Mucosa of gallbladder (tissue), 1 donor: Measurements from ENCODE around the gene TMPRSS4. TPM values are rescaled to one million over a fixed set of nuclear protein-coding genes. Genes with fewer than 3 reads are reported as not detected.

ENCODE experiments used
- DNase-seq: peaks from one replicate; pipeline ENCODE4 v3.0.0-alpha.2; 2020; ENCODE audit warnings: low spot score
- total RNA-seq: library from RNA; stranded (reverse); gene quantifications from one replicate; pipeline ENCODE4 v1.2.1, GENCODE V29; 2021
- donor health status: DM: no; HTN: no; CAD: no.

TMPRSS4 gene, protein sequence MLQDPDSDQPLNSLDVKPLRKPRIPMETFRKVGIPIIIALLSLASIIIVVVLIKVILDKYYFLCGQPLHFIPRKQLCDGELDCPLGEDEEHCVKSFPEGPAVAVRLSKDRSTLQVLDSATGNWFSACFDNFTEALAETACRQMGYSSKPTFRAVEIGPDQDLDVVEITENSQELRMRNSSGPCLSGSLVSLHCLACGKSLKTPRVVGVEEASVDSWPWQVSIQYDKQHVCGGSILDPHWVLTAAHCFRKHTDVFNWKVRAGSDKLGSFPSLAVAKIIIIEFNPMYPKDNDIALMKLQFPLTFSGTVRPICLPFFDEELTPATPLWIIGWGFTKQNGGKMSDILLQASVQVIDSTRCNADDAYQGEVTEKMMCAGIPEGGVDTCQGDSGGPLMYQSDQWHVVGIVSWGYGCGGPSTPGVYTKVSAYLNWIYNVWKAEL
- total RNA-seq = 180 TPM

DNA sequence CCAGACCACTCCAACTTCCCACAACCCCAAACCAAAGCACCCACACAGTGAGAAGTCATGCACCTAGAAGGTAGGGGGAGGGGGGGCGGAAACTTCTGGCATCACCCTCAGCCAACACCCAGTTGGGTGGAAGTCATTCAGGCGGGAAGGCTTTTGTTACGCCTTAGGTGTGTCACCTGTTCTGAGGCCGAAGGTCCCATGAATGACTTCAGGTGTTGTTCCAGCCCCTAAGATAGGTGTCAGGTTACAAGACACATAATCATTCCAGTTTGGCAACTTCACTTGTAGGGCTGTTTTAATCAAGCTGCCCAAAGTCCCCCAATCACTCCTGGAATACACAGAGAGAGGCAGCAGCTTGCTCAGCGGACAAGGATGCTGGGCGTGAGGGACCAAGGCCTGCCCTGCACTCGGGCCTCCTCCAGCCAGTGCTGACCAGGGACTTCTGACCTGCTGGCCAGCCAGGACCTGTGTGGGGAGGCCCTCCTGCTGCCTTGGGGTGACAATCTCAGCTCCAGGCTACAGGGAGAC is at the start of gene TMPRSS4:
TSS of gene TMPRSS4 (plus strand) at position 325 of the 528 bp plus-strand sequence. CDS start 225 bp downstream, outside the sequence.
- DNase-seq = peak; percentile 87

DNA sequence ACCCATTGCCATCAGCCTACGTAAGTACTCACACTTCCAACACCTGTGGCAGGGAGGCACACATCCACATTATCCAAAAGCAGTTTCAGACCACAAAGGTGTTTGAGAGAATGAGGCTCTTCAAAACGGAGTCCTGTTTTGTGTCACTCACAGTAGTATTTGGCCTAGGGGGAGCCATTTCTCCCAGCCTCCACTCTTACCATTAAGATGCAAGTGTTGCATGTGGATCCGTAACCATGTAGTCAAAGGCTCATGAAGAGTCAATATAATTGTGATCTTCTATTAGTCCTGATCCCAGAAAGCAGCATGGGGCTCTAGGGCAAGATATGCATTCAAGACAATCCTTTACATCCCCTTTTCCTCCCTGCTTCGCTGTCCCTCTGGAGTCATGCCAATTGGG is 49.2 kb upstream of the TMPRSS4 start:
- no peak for DNase-seq

DNA sequence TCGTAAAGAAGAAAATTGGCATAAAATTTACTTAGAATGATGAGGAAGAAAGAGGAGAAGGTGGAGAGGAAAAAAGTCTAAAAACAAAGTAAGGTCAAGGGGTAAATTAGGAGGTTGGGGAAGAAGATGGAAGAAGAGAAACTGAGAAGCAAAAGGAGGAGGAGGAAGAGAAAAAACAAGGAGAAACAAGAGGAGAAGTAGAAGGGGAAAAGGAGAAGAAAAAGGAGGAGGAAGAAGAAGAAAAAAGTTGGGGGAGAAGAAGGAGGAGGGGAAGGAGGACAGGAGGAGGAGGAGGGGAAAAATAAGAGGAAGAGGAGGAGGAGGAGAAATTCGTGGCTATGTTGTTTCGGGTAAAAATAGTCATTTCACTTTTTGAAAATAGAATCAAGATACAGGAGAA is 48.3 kb upstream of the TMPRSS4 start:
- DNase-seq = no peak

DNA sequence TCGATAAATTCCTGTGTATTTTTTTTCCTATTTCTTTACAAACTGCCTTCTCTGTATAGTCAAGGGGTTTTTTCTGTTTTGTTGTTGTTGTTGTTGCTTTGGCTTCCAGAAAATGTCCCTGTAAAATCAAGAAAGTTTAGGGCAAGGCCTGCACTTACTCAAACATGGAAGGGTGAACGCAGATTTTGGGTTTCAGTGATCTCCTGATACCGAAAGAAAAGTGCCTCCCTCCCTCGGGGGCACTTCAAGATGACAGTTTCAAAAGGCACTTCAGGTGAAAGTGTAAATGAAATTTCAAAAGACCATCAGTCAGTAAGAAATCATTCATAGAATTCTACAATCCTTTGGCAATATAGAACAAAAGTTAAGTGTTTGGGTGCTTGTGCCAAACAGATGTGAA is 43.4 kb upstream of the TMPRSS4 start:
- DNase-seq = no peak

DNA sequence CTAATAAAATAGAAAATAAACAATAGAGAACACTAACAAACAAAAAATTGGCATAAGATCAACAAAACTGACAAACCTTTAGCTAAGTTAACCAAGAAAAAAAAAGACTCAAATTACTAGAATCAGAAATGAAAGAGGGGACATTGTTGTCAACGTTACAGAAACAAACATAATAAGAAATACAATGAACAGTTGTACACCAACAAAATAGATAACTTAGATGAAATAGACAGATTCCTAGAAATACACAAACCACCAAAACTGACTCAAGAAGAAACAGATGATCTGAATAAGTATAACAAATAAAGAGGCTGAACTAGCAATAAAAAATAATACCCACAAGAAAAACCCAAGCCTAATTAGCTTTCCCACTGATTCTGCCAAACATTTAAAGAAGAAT is 34.7 kb upstream of the TMPRSS4 start:
- DNase-seq = no peak

DNA sequence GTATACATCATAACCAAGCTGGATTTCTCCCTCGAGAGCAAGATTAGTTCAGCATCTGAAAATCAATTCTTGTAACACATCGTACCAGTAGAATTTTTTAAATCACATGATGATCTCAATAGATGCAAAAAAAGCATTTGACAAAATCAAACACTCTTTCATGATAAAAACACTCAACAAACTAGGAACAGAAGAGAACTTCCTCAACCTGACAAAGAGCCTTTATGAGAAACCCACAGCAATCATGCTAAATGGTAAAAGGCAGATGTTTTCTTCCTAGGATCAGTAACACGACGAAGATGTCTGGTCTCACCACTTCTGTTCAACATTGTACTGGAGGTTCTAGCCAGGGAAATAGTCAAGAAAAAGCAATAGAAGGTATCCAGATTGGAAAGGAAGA is 34.1 kb upstream of the TMPRSS4 start:
- no peak for DNase-seq

DNA sequence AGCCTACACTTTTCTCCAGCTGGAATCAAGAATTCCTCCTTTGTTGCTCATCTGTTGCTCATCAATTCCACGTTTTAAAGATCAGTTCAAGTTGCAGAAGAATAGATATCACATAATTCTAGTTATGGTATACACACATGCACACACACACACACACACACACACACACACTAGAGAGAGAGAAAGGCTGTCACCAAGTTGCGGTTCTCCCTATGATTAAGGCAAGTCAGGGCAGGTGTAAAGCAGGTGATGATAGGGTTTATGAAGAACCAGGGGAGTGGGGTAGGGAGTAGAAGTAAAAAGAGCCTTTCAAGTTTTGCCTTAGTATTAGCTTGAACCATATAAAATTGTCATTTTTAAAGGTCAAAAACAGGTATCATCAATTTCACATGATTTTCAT is 31.7 kb upstream of the TMPRSS4 start:
- no peak for DNase-seq

DNA sequence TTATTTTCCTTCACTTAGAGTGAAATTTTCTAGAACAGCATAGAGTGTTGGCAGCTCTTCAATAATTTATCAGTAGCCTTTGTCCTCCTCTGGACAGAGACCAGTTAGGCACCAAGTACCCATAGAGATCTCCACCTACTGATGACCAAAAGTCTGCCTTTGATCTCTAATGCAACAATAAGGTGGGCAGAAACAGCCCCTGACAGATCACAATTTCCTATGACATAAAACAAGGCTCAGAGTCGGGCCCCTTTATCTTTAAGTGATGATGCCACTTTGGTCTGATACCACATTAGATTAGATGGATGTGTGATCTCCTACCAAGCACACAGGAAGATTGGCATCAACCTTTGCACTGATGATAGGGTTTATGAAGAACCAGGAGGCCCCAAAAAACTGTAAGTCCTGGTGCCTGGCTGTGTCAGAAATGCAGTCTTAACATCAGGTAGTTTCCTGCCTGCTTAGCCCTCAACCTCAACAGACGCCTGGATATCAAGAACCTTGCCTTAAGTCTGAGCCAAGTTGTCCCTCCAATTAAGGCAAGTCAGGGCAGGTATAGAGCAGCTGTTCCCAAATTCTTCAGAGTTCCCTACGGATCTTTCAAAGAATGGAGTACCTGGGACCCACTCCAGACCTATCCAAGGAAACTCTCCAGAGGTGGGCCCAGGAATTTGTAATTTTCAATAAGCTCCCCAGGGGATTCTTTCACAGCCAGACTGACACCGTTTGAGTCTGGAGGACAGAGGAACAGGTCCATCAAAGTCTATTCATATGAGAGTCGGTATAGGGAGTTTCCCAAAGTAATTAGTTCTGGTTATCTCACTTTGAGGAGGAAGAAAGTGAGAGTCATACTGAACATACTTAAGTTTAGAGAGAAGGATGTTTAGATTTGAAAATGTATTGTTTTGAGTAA is 30.6 kb upstream of the TMPRSS4 start:
- DNase-seq = no peak

DNA sequence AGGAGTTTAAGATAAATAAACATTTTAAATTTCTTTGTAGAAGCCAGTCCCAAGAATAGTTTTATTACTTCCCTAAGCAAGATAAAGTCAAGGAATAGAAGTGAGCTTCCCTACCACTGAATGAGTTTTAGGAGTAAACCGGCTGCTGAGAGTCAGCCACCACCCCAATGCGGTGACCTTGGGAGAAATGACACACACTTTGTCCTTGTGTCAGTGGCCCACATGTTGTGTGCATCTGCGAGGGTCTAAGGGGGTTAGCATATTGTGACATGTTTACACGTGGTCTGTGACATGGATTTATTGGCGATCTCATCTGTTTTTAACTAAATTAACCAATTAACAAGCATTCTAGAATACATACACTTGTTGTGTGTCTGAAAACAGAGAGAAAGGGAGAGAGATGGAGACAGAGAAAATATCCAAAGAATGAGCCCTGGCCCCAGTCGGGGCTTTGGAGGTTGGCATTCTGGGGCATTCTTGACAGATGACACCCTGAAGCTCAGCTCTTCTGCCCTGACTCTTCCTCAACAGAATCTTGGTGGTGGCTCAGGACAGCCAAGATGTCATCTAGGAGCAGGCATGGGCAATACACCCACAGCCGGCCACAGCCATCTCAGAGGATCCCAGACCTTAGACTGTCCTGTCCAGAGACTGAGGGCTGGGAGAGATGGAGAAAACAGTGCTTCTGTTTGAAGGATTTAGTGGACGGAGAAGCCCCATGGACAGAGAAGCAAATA is 29.7 kb upstream of the TMPRSS4 start:
- no peak for DNase-seq

DNA sequence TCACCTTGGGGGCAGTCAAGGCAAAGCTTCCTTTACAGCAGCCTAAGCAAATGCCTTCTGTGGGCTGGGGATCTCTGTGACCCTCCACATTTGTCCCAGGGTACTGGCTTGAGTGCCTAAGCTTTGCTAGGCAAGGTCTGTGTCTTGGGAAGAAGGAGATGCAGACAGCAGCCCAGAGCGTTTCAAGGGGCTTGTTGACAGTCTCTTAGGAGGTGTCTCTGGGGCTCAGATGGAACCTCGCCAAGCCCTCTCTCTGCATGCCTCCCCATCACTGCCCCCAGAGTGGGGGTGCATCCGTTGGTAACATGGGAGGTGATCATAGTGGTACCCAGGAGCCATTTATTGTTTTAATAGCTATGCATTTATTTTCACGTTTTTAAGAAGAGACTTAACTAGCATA is 29.1 kb upstream of the TMPRSS4 start:
- DNase-seq = no peak

DNA sequence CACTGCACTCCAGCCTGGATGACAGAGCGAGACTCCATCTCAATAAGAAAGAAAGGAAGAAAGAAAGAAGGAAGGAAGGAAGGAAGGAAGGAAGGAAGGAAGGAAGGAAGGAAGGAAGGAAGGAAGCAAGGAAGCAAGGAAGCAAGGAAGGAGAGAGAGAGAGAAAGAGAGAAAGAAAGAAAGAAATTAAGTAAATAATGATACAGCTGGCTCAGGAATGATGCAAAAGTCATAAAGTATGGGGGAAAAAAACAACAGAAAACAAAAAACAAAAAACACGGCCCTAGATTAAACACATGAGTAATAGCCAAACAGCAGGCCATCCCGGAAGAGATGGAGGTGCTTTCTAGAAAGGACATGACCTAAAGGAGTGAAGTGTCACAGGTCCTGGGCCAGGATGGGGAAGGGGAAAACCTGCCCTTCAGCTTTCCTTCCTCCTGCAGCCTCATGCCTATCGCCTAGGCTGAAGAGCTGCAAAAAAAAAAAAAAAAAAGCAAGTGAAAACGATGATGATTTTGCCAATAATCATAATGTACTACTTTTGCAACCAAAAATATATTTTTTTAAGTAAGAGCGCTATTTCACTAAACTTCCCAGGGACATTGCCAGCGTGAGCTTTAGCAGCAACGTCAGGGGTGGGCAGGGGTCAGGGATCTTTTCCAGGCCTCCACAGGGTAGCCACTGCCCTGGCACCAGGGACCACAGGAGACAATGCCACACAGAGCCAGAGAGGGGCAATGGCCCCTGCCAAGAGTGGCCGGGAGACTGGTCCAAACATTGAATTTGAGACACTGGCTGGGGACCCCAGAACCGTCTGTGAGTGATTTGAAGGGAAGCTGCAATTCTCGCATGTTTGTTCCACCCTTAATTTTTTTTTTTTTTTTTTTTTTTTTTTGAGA is 28.2 kb upstream of the TMPRSS4 start:
- no peak for DNase-seq

DNA sequence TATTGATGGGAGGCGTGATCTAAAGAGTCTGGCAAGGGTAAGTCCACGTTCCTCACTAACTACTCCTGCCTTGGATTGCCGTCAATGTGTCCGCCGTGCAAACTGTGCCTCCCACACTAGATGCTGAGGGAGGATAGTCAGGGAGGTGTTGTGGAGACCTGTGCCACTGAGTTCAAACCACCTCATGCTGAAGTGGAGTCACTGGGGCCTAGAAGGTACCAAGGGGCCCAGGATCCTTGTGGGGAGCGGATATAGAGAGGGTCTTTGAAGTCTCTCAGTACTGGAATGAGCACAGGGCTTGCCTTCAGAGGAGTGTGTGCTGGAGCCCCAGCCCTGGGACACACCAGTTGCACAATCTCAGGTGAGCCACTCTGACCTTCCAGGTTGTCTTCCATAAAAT is 27.1 kb upstream of the TMPRSS4 start:
- no peak for DNase-seq

DNA sequence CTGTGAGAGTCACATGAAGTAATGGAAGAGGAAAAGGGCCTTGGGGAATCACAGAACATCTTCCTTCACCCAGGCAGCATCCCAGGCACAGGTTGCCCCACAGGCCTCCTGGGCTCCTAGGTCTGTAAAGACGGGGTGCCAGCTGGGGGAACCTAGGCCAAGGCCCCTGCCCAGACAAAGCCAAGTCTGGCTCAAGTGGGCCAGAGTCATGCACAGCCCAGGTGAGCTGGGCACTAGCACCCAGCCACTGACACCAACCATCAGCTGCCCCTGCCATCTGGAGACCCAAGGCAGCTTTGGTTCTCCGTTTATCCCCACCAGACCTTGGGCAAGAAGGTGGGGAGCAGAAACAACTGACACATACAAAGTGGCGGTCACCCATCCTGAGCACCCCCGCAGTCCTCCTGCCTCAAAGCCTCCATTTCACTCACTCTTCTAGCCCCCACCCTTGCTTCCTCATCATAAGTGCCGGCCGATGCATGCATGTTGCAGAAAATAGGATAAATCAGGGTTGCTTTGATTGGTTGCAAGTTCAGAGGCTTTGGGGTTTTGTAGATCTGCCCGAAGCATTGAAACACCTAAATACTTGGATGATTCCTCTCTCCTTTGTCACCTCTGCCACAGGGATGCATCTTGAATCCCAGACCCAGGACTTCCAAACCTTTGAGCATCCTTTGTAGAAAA is 26.5 kb upstream of the TMPRSS4 start:
- no peak for DNase-seq

DNA sequence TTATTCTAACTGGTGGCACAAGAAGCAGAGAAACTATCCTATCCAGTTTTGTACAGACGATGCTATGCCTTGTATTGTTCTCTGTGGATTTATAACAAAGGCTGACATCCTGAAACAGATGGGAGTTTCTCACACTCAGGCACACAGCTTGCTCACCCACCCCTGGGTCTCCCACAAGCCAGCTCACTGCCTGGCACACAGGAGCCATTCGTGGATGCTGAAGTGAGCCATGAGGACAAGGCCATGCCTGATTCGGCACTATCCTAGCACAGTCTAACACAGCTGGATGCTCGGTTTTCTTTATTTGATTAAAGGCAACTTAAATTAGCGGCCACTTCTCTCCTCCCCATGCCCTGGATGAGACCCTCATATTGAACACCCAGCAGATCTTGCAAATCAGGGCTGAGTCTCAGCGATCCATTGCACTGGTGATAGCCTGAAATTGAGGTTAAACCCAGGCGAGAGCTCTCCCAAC is 25.7 kb upstream of the TMPRSS4 start:
- no peak for DNase-seq

DNA sequence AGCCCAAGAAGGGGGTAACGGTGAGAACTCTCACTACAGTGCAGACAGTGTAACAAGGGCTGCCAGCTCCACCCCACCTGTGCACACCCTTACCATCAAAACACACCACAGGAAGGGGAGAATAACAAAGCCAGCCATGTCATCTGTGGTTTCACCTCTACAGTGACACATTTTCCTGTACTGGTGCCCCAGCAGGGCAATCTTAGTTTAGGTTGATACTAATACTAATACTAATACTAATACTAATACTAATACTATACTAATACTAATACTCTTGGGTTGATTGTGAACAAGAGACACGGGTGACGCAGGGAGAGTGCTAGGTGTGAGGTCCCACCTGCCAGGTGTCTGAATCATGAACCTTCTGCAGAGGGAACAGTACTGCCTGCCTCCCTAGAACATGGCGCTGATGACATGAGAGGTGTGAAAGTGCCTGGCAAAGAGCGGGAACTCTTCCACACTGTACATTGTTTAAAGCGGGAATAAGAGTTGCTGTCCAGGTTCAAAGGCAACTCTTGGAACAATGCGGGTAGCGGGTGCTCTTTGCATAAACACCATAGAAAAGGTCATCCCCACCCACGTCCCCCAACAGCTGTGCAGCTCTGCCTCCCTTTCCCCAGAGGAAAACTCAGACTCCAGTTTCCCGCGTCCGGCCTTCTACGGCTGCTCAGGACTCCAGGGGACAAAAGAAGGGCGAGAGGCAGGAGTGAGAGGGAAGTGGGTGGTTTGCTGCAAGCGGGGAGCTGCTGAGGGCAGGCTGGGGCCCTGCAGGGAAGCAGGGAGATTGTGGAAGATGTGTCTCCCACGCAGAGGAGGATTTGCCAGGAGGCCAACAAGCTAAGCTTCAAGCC is 25.0 kb upstream of the TMPRSS4 start:
- no peak for DNase-seq

DNA sequence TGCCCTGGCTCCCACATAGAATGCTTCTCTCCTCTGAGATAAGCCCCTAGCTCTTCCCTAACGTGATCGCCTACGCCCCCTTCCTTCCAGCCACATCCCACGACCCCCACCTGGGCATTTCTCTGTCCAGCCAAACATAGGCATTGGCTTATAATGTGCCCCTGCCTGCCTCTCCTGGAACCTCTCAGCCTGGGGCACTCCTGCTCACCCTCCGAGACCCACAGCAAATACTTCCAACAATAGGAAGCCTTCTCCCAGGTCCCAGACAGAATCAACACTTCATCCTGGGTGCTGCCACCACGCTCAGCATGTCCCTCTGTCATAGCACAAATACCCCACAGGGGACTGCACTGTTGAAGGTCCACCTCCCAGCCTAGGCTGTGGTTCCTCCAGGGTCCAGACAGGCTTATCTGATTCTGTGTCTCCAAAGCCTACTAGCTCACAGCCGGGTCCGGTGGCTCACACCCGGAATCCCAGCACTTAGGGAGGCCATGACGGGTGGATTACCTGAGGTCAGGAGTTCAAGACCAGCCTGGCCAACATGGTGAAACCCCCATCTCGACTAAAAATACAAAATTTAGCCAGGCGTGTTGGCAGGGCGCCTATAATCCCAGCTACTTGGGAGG is 24.2 kb upstream of the TMPRSS4 start:
- no peak for DNase-seq

DNA sequence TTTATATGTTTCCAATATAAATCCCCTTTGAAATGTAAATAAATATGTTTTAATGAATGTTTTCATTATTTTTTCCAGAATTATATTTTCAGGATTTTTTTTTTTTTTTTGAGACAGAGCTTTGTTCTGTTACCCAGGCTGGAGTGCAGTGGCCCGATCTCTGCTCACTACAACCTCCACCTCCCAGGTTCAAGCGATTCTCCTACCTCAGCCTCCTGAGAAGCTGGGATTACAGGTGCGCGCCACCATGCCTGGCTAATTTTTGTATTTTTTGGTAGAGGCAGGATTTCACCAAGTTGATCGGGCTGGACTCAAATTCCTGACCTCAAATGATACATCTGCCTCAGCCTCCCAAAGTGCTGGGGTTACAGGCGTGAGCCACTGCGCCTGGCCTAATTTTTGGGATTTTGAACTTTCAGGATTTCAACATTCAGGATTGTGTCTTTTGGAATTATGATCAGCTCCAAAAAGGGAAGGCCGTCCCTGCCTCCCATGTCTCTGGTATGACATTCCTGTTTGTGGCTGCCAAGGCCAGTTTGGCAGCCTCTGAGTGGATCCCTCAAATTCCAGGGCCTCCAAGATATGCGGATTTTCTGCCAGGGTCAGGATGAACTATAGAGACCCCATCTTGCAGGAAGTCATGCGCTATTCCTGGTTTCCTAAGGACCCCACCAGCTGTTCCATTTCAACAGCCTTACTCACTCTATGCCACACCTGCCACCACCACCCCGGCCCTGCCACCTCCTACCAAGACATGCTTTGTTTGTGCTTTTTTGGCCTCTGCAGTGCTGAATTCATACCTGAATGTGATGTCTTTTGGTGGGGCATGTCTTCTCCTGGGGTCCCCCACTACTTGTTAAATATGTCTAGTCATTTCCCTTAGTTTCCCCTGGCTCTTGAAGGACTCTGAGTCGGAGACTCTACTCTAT is 21.9 kb upstream of the TMPRSS4 start:
- DNase-seq = no peak

DNA sequence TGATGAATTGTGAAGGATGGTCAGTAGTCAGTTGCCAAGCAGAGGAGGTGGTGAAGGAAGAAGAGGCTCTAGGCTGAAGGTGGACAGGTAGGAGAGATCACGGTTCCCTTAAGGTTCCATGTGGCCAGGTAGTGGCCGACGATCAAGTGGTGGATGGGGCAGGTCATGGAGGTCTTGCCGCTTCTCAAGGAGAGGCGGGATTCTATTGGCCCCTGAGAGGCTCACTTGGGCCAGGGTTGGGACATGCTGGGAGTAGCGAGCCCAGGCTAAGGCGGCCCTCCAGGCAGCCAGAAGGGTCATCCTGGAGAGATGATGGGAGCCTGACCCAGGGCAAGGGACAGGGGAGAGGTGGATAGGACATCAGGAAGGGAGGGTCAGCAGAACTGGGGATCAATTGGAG is 20.9 kb upstream of the TMPRSS4 start:
- DNase-seq = no peak
